Peyer's patch (tissue), 4 donors: ENCODE measurements around the gene PLCH1. TPM values are rescaled to one million over a fixed set of nuclear protein-coding genes. Genes with fewer than 3 reads are reported as not detected.

Source experiments
- DNase-seq, 3 donors: peaks; one replicate each; pipeline ENCODE4 v3.0.0-alpha.2; 2017 to 2019
- H3K27ac ChIP-seq, 4 donors: fragments of 200-600 bp; sonication (generic); one replicate each; pipeline ENCODE4 v1.5.1; 2016 to 2019
- H3K27me3 ChIP-seq, 2 donors: fragments of 200-600 bp; sonication (generic); one replicate each; pipeline ENCODE4 v1.5.1; 2019
- H3K36me3 ChIP-seq, 3 donors: fragments of 200-600 bp; sonication (generic); one replicate each; pipeline ENCODE4 v1.5.1; 2016 to 2019
- H3K4me1 ChIP-seq, 4 donors: fragments of 200-600 bp; sonication (generic); one replicate each; pipeline ENCODE4 v1.5.1; 2016 to 2019
- H3K4me3 ChIP-seq, 4 donors: fragments of 200-600 bp; sonication (generic); 1 replicate in 3 of 4; 2 replicates in 1 of 4; pipeline ENCODE4 v1.5.1; 2016 to 2019; ENCODE audit warnings: mild to moderate bottlenecking in 1 of 4
- H3K9me3 ChIP-seq, 4 donors: fragments of 200-600 bp; sonication (generic); one replicate each; pipeline ENCODE4 v1.5.1; 2016 to 2019; ENCODE audit warnings: mild to moderate bottlenecking in 1 of 4
- CTCF ChIP-seq, 6 experiments: fragments of 450-650 bp in 4 of 6; fragments of 200-600 bp in 2 of 6; sonication (generic) in 1 of 6; IDR thresholded peaks; one replicate each; pipeline ENCODE4 v1.5.1; 2017 to 2019; ENCODE audit warnings: antibody characterized with exemption in 6 of 6, mild to moderate bottlenecking in 3 of 6, moderate library complexity in 1 of 6
- POLR2A ChIP-seq, 2 donors: fragments of 450-650 bp; IDR thresholded peaks; one replicate each; pipeline ENCODE4 v1.5.1; 2017; ENCODE audit warnings: antibody characterized with exemption in 2 of 2, mild to moderate bottlenecking in 2 of 2, moderate library complexity in 2 of 2
- total RNA-seq, 4 donors: library from RNA; depleted of rRNA; stranded (reverse); fragments of >200 nt; gene quantifications; one replicate each; pipeline ENCODE4 v1.1.0, GENCODE V29; 2016

PLCH1 gene
- total RNA-seq, 4 donors from 2014 or later: 8.3 to 19.1 (median 12.7) TPM

GRCh38 chr3:155663467-155664212 is 81.2 kb downstream of the PLCH1 start:
- no peaks in the 10 kb centered on the region for H3K36me3 ChIP-seq
- DNase-seq: no peak
- TF ChIP-seq CTCF (IDR thresholded peaks at IDR 0.05) (no peak), POLR2A (IDR thresholded peaks at IDR 0.05) (no peak)
- no peaks in the 10 kb centered on the region for H3K27me3 ChIP-seq
- peak overlapping the region in 2 of 4 donors; percentile 79 to 81 for H3K27ac ChIP-seq
- H3K9me3 ChIP-seq: no peaks in the 10 kb centered on the region
- no peak overlapping the region for H3K4me3 ChIP-seq
- H3K4me1 ChIP-seq: peaks cover 0 to 33% (median 0%) of the 10 kb centered on the region in 4 donors

GRCh38 chr3:155661760-155662159 is 83.1 kb downstream of the PLCH1 start:
- Histone ChIP-seq H3K27me3 (no peaks in the 10 kb centered on the region), H3K4me1 (peaks cover 0 to 33% (median 0%) of the 10 kb centered on the region in 4 donors), H3K4me3 (no peak overlapping the region), H3K27ac (no peak overlapping the region), H3K9me3 (no peaks in the 10 kb centered on the region), H3K36me3 (no peaks in the 10 kb centered on the region)
- TF ChIP-seq POLR2A (IDR thresholded peaks at IDR 0.05) (no peak), CTCF (IDR thresholded peaks at IDR 0.05) (no peak)
- no peak for DNase-seq

- no peak overlapping the region for H3K27ac ChIP-seq
- peaks cover 0 to 27% (median 0%) of the 10 kb centered on the region in 4 donors for H3K4me1 ChIP-seq
- no peak for DNase-seq
- H3K9me3 ChIP-seq: no peaks in the 10 kb centered on the region
- H3K27me3 ChIP-seq: no peaks in the 10 kb centered on the region
- TF ChIP-seq CTCF (IDR thresholded peaks at IDR 0.05) (no peak), POLR2A (IDR thresholded peaks at IDR 0.05) (no peak)
- H3K4me3 ChIP-seq: no peak overlapping the region
- H3K36me3 ChIP-seq: no peaks in the 10 kb centered on the region
These were observed 83.8 kb downstream of the PLCH1 start for GRCh38 chr3:155661042-155661441.

GRCh38 chr3:155658671-155659261 is 86.1 kb downstream of the PLCH1 start:
- Histone ChIP-seq H3K27me3 (no peaks in the 10 kb centered on the region), H3K27ac (peak overlapping the region in 1 of 4 donors; percentile 17), H3K4me1 (peaks cover 0 to 7% (median 0%) of the 10 kb centered on the region in 4 donors), H3K9me3 (no peaks in the 10 kb centered on the region), H3K36me3 (no peaks in the 10 kb centered on the region), H3K4me3 (no peak overlapping the region)
- DNase-seq: peak in 1 of 3 donors; percentile 71
- no peak for TF ChIP-seq POLR2A (IDR thresholded peaks at IDR 0.05)

GRCh38 chr3:155658006-155658405 is 86.9 kb downstream of the PLCH1 start:
- Histone ChIP-seq H3K4me1 (no peaks in the 10 kb centered on the region), H3K27ac (no peak overlapping the region), H3K36me3 (no peaks in the 10 kb centered on the region), H3K9me3 (no peaks in the 10 kb centered on the region), H3K27me3 (no peaks in the 10 kb centered on the region), H3K4me3 (no peak overlapping the region)
- no peak for DNase-seq
- TF ChIP-seq CTCF (IDR thresholded peaks at IDR 0.05): no peak
- no peak for TF ChIP-seq POLR2A (IDR thresholded peaks at IDR 0.05)

- no peak for TF ChIP-seq CTCF (IDR thresholded peaks at IDR 0.05)
- TF ChIP-seq POLR2A (IDR thresholded peaks at IDR 0.05): no peak
- Histone ChIP-seq H3K4me3 (no peak overlapping the region), H3K36me3 (no peaks in the 10 kb centered on the region), H3K27me3 (no peaks in the 10 kb centered on the region), H3K4me1 (no peaks in the 10 kb centered on the region), H3K27ac (no peak overlapping the region), H3K9me3 (no peaks in the 10 kb centered on the region)
- no peak for DNase-seq
These were observed 87.7 kb downstream of the PLCH1 start for GRCh38 chr3:155657161-155657560.
